ENCODE data around the gene TEKTIP1. TPM values are rescaled to one million over a fixed set of nuclear protein-coding genes. Genes with fewer than 3 reads are reported as not detected.
A peak's percentile ranks its signal among the peaks of the same experiment; 100 is the strongest.

Gene TEKTIP1
- total and polyA plus RNA-seq, 10 of the 15 experiments (the other 5 are each of a cell fraction or from before 2014, with no cell fraction given), result 0.18 to 2.6 (median 0.60) TPM; not detected in 5

- WGBS (ENCODE audit: insufficient coverage, insufficient replicate concordance, low lambda C conversion rate, missing lambda C conversion rate), result 67% methylated on average over 50 of the region's 55 CpGs
Observed at GRCh38 chr19:3573858-3574637, 35.1 kb downstream of the TEKTIP1 start.

More at GRCh38 chr19:3573858-3574637, 35.1 kb downstream of the TEKTIP1 start:
- CTCF ChIA-PET, result interaction anchor here (0.9 kb wide), 1 partner anchor 27 kb away, joined by 3 read pairs; no protein-coding TSS in a partner anchor
- H4K20me1 ChIP-seq (ENCODE audit: control insufficient read depth, insufficient read depth), result no peaks in the 10 kb centered on the region
- peak overlapping the region; percentile 80; the same call in 1 of the 2 replicates for H3K9ac ChIP-seq (ENCODE audit: control insufficient read depth, insufficient read depth, low read length)
- peak overlapping the region; percentile 82 for H3K4me2 ChIP-seq (ENCODE audit: control insufficient read depth, insufficient read depth)
- in situ Hi-C loops (cut with MboI) (no loop called here), intact Hi-C loops (cut with micrococcal nuclease; ENCODE audit: unreplicated experiment) (loop anchor here (5.0 kb wide), 1 partner anchor 33 kb away; the partner anchor contains the start of gene TBXA2R)
- H3K4me3 ChIP-seq, result peak overlapping the region; percentile 99; the same call in 1 of the 2 replicates
- no peaks in the 10 kb centered on the region for H3K27me3 ChIP-seq (replicated peaks in 1 of 2; ENCODE audit: control insufficient read depth in 2 of 2, insufficient read depth in 2 of 2, low read length in 1 of 2)
- peaks cover 3% of the 10 kb centered on the region for H3K79me2 ChIP-seq (ENCODE audit: control insufficient read depth, insufficient read depth, low read length)
- no peak overlapping the region for H3K27ac ChIP-seq (ENCODE audit: control insufficient read depth, insufficient read depth)
- H2AFZ ChIP-seq (ENCODE audit: control insufficient read depth, low read depth, low read length), result no peak overlapping the region
- POLR2A ChIA-PET, result interaction anchor here (0.6 to 1.5 kb wide), 4 partner anchors 16 to 56 kb away, joined by 3 to 8 read pairs (median 4); partner anchors contain the start of gene MFSD12
- SMC1A ChIA-PET (ENCODE audit: uncharacterized antibody, unreplicated experiment), result no interaction called here
- no peaks in the 10 kb centered on the region; a peak in 2 of 4 replicates for H3K36me3 ChIP-seq (ENCODE audit: control insufficient read depth in 2 of 2, insufficient read depth in 2 of 2, low read length in 1 of 2)
- H3K9me3 ChIP-seq (replicated peaks; ENCODE audit: control insufficient read depth, insufficient read depth, low read length), result no peaks in the 10 kb centered on the region
- BruUV-seq (replicated peaks), result no TSS peak
- RAD21 ChIA-PET (ENCODE audit: unreplicated experiment), result no interaction called here
- peaks cover 3% of the 10 kb centered on the region for H3K4me1 ChIP-seq (ENCODE audit: control insufficient read depth, insufficient read depth, low read length)
- peak; percentile 59 for ATAC-seq
- no peak for FAIRE-seq
- 0 out of 2 replicates have a peak, but pooled peaks have one; percentile 8 for TF ChIP-seq TCF3 (IDR thresholded peaks at IDR 0.05; ENCODE audit: borderline replicate concordance, insufficient read depth, low read depth, low read length)
- TF ChIP-seq ZNF24 (IDR thresholded peaks at IDR 0.05), result no peak
- peak; percentile 90 for TF ChIP-seq PBX3 (IDR thresholded peaks at IDR 0.05; ENCODE audit: insufficient replicate concordance, low read depth, low read length)
- no peak for TF ChIP-seq NBN (IDR thresholded peaks at IDR 0.05)
- TF ChIP-seq RFX5 (IDR thresholded peaks at IDR 0.05; ENCODE audit: low read depth, low read length), result no peak
- no peak for TF ChIP-seq JUNB (IDR thresholded peaks at IDR 0.05)
- peak; percentile 31 for TF ChIP-seq POLR2A (IDR thresholded peaks at IDR 0.05; ENCODE audit: low read depth, low read length)
- TF ChIP-seq DPF2 (IDR thresholded peaks at IDR 0.05), result 0 out of 2 replicates have a peak, but pooled peaks have one; percentile 29
- TF ChIP-seq CHD4 (IDR thresholded peaks at IDR 0.05), result no peak
- no peak for TF ChIP-seq ATF7 (IDR thresholded peaks at IDR 0.05; ENCODE audit: low read depth)
- TF ChIP-seq HDGF (IDR thresholded peaks at IDR 0.05), result peak; percentile 77; the same call in 1 of the 2 replicates
- peak; percentile 95 for TF ChIP-seq PKNOX1 (IDR thresholded peaks at IDR 0.05)
- TF ChIP-seq TCF12 (IDR thresholded peaks at IDR 0.05; ENCODE audit: low read depth, low read length), result 0 out of 2 replicates have a peak, but pooled peaks have one; percentile 24
- TF ChIP-seq NR2C2 (IDR thresholded peaks at IDR 0.05; ENCODE audit: borderline replicate concordance, control insufficient read depth, insufficient read length, low read depth), result no peak
- peak; percentile 41 for TF ChIP-seq SP1 (IDR thresholded peaks at IDR 0.05; ENCODE audit: low read depth, low read length)
- DNase-seq (ENCODE audit: low read depth, low spot score), result peak; percentile 49
